HepG2 (cell line): ENCODE data around the gene ADI1. TPM values are rescaled to one million over a fixed set of nuclear protein-coding genes. Genes with fewer than 3 reads are reported as not detected.

Experiments
- BORCS8-MEF2B ChIP-seq: sonication (generic); formaldehyde crosslinking; IDR thresholded peaks from 2 replicates; pipeline ENCODE4 v1.8.0; 2022; ENCODE audit warnings: mild to moderate bottlenecking, missing genetic modification reagents
- FOXJ3 ChIP-seq: sonication (generic); formaldehyde crosslinking; IDR thresholded peaks from 2 replicates; pipeline ENCODE4 v1.4.0; 2020; ENCODE audit warnings: missing genetic modification reagents, mild to moderate bottlenecking, borderline replicate concordance
- IKZF4 ChIP-seq: sonication (generic); formaldehyde crosslinking; IDR thresholded peaks from 2 replicates; pipeline ENCODE4 v1.5.1; 2020; ENCODE audit warnings: borderline replicate concordance, mild to moderate bottlenecking, low read depth, missing genetic modification reagents; ENCODE audit errors: not compliant biosample characterization
- NBN ChIP-seq: fragments of 450-650 bp; conservative IDR thresholded peaks from 2 replicates; pipeline ENCODE4 v1.6.1; 2017
- SRF ChIP-seq: IDR thresholded peaks from 2 replicates; pipeline ENCODE4 v1.6.1; 2011; ENCODE audit warnings: mild to moderate bottlenecking, low read depth, low read length, moderate library complexity
- ZNF235 ChIP-seq: sonication (generic); formaldehyde crosslinking; IDR thresholded peaks from 2 replicates; pipeline ENCODE4 v1.8.1; 2023; ENCODE audit warnings: mild to moderate bottlenecking, missing genetic modification reagents, borderline replicate concordance
- ZNF326 ChIP-seq: sonication (generic); formaldehyde crosslinking; IDR thresholded peaks from 2 replicates; pipeline ENCODE4 v1.4.0; 2020; ENCODE audit warnings: missing genetic modification reagents, borderline replicate concordance
- ZNF607 ChIP-seq: sonication (generic); formaldehyde crosslinking; IDR thresholded peaks from 2 replicates; pipeline ENCODE4 v1.5.1; 2020; ENCODE audit warnings: missing genetic modification reagents, mild to moderate bottlenecking, borderline replicate concordance
- ZNF619 ChIP-seq: sonication (generic); formaldehyde crosslinking; IDR thresholded peaks from 2 replicates; pipeline ENCODE4 v1.4.0; 2020; ENCODE audit warnings: mild to moderate bottlenecking, missing genetic modification reagents
- ZNF780A ChIP-seq: sonication (generic); formaldehyde crosslinking; IDR thresholded peaks from 2 replicates; pipeline ENCODE4 v1.8.0; 2022; ENCODE audit warnings: mild to moderate bottlenecking, missing genetic modification reagents, moderate library complexity
- polyA plus RNA-seq, 8 experiments: library from polyadenylated mRNA; depleted of rRNA in 3 of 8; stranded (reverse) in 7 of 8; unstranded in 1 of 8; fragments of >200 nt; fragmentation: Illumina TruSeq in 4 of 8; extraction: Trizol in 4 of 8; gene quantifications; 2 replicates each; pipeline versions ENCODE4 v1.2.1 to v1.2.3, GENCODE V29; 2011 to 2016; ENCODE audit warnings: low read depth in 4 of 8, missing spikeins in 1 of 8, mixed read lengths in 1 of 8; ENCODE audit not compliant: insufficient read depth in 1 of 8
- total RNA-seq, 5 experiments: library from RNA; depleted of rRNA; stranded (reverse); fragments of >200 nt; fragmentation: Illumina TruSeq; extraction: Trizol; gene quantifications; 2 replicates each; pipeline ENCODE4 v1.2.3, GENCODE V29; 2016; ENCODE audit warnings: low read depth in 1 of 5
- TF ChIP-seq, protein P1 (sequence below): sonication (generic); formaldehyde crosslinking; IDR thresholded peaks from 2 replicates; pipeline ENCODE4 v1.4.0; 2020; ENCODE audit warnings: missing genetic modification reagents, low read depth, mild to moderate bottlenecking, borderline replicate concordance
- TF ChIP-seq, protein P2 (sequence below): IDR thresholded peaks from 2 replicates; pipeline ENCODE4 v1.6.1; 2016; ENCODE audit warnings: missing compliant biosample characterization, missing genetic modification reagents, borderline replicate concordance
- TF ChIP-seq, protein P3 (sequence below): sonication (generic); formaldehyde crosslinking; IDR thresholded peaks from 2 replicates; pipeline ENCODE4 v1.5.0; 2020; ENCODE audit warnings: mild to moderate bottlenecking, low read depth, missing genetic modification reagents, borderline replicate concordance
- TF ChIP-seq, protein P4 (sequence below): sonication (generic); formaldehyde crosslinking; IDR thresholded peaks from 2 replicates; pipeline ENCODE4 v1.8.1; 2023; ENCODE audit warnings: mild to moderate bottlenecking, inconsistent platforms, moderate library complexity, missing genetic modification reagents, borderline replicate concordance
- TF ChIP-seq, protein P5 (sequence below): IDR thresholded peaks from 2 replicates; pipeline ENCODE4 v1.6.1; 2016; ENCODE audit warnings: low read depth, missing genetic modification reagents, missing compliant biosample characterization
- TF ChIP-seq, protein P6 (sequence below): sonication (generic); formaldehyde crosslinking; IDR thresholded peaks from 2 replicates; pipeline ENCODE4 v1.4.0; 2020; ENCODE audit warnings: low read depth, mild to moderate bottlenecking, missing genetic modification reagents

ADI1 gene
- total and polyA plus RNA-seq, 2 of the 13 experiments (the other 11 are each of a cell fraction or from before 2014, with no cell fraction given) = 28.7 to 123 TPM

DNA sequence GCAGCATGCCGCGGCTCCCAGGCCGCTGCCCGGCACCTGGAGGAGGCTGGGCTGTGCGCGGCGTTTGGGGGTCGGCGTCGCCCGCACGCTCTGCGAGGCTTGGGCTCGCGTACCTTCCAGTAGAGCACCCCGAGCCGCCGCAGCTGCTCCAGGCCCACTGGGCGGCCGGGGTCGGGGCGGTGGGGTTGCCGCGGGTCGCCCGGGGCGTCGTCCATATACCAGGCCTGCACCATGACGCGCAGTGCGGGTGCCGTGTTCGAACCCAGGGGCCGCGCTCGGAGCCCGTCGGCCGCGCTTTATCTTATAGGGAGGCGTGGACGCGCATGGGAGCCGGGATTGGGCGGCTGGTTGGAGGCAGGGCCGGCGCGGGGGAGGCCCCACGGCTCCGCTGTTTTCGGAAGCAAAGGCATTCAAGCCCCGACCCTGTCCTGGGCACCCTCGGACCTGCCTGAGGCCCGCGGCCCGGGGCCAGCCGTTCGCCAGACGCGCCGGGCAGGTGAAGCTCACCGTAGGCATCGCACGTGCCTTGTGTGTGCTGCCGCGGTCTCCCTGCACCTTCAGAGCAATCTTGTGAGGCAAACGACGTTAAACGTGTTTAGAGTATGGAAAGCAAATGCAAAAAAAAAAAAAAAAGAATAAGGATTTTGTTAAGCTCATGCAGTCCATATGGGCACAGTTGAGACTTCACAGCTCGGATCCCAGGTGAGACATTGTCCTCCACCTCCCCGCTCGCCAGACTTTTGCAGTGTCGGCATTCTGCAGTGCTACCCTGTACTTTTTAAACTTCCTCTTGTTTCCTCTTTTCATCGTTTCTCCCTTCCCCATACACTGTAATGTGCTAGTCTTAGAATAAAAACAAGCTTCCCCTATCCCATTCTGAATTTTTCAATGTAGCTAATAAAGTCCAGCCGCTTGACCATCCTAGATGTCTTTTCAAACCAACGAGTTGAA is at the start of gene ADI1 (continued):
- TF ChIP-seq, protein P1, sequence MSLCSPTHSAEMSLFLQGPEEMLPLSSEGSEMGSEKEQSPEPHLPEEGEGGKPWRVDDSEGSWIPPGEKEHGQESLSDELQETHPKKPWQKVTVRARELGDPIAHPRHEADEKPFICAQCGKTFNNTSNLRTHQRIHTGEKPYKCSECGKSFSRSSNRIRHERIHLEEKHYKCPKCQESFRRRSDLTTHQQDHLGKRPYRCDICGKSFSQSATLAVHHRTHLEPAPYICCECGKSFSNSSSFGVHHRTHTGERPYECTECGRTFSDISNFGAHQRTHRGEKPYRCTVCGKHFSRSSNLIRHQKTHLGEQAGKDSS (CRISPR knock-in tag) = peak; percentile 77
- TF ChIP-seq, protein P2, sequence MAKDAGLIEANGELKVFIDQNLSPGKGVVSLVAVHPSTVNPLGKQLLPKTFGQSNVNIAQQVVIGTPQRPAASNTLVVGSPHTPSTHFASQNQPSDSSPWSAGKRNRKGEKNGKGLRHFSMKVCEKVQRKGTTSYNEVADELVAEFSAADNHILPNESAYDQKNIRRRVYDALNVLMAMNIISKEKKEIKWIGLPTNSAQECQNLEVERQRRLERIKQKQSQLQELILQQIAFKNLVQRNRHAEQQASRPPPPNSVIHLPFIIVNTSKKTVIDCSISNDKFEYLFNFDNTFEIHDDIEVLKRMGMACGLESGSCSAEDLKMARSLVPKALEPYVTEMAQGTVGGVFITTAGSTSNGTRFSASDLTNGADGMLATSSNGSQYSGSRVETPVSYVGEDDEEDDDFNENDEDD (CRISPR knock-in tag) = peak; percentile 91
- TF ChIP-seq ZNF619 (peak; percentile 87), SRF (0 out of 2 replicates have a peak, but pooled peaks have one; percentile 19), IKZF4 (CRISPR knock-in tag) (peak; percentile 82), ZNF780A (CRISPR knock-in tag) (no peak), ZNF326 (CRISPR knock-in tag) (no peak), FOXJ3 (CRISPR knock-in tag) (peak; percentile 64; the same call in 1 of the 2 replicates), BORCS8-MEF2B (CRISPR knock-in tag) (peak; percentile 99), NBN (no peak), ZNF235 (peak; percentile 71; the same call in 1 of the 2 replicates), ZNF607 (CRISPR knock-in tag) (peak; percentile 98)
- TF ChIP-seq, protein P3, sequence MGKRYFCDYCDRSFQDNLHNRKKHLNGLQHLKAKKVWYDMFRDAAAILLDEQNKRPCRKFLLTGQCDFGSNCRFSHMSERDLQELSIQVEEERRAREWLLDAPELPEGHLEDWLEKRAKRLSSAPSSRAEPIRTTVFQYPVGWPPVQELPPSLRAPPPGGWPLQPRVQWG (CRISPR knock-in tag) = no peak
- TF ChIP-seq, protein P4, sequence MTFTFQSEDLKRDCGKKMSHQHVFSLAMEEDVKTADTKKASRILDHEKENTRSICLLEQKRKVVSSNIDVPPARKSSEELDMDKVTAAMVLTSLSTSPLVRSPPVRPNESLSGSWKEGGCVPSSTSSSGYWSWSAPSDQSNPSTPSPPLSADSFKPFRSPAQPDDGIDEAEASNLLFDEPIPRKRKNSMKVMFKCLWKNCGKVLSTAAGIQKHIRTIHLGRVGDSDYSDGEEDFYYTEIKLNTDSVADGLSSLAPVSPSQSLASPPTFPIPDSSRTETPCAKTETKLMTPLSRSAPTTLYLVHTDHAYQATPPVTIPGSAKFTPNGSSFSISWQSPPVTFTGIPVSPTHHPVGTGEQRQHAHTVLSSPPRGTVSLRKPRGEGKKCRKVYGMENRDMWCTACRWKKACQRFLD (CRISPR knock-in tag) = peak; percentile 97
- TF ChIP-seq, protein P5, sequence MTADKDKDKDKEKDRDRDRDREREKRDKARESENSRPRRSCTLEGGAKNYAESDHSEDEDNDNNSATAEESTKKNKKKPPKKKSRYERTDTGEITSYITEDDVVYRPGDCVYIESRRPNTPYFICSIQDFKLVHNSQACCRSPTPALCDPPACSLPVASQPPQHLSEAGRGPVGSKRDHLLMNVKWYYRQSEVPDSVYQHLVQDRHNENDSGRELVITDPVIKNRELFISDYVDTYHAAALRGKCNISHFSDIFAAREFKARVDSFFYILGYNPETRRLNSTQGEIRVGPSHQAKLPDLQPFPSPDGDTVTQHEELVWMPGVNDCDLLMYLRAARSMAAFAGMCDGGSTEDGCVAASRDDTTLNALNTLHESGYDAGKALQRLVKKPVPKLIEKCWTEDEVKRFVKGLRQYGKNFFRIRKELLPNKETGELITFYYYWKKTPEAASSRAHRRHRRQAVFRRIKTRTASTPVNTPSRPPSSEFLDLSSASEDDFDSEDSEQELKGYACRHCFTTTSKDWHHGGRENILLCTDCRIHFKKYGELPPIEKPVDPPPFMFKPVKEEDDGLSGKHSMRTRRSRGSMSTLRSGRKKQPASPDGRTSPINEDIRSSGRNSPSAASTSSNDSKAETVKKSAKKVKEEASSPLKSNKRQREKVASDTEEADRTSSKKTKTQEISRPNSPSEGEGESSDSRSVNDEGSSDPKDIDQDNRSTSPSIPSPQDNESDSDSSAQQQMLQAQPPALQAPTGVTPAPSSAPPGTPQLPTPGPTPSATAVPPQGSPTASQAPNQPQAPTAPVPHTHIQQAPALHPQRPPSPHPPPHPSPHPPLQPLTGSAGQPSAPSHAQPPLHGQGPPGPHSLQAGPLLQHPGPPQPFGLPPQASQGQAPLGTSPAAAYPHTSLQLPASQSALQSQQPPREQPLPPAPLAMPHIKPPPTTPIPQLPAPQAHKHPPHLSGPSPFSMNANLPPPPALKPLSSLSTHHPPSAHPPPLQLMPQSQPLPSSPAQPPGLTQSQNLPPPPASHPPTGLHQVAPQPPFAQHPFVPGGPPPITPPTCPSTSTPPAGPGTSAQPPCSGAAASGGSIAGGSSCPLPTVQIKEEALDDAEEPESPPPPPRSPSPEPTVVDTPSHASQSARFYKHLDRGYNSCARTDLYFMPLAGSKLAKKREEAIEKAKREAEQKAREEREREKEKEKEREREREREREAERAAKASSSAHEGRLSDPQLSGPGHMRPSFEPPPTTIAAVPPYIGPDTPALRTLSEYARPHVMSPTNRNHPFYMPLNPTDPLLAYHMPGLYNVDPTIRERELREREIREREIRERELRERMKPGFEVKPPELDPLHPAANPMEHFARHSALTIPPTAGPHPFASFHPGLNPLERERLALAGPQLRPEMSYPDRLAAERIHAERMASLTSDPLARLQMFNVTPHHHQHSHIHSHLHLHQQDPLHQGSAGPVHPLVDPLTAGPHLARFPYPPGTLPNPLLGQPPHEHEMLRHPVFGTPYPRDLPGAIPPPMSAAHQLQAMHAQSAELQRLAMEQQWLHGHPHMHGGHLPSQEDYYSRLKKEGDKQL (CRISPR knock-in tag) = no peak; the same call in 1 of the 2 replicates
- TF ChIP-seq, protein P6, sequence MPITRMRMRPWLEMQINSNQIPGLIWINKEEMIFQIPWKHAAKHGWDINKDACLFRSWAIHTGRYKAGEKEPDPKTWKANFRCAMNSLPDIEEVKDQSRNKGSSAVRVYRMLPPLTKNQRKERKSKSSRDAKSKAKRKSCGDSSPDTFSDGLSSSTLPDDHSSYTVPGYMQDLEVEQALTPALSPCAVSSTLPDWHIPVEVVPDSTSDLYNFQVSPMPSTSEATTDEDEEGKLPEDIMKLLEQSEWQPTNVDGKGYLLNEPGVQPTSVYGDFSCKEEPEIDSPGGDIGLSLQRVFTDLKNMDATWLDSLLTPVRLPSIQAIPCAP = 0 out of 2 replicates have a peak, but pooled peaks have one; percentile 89
